GM23248 (cell line): ENCODE data around the gene TTBK2. TPM values are rescaled to one million over a fixed set of nuclear protein-coding genes. Genes with fewer than 3 reads are reported as not detected.
"Not testable (repeated sequence)": the region's sequence is repeated elsewhere in the genome, so short reads cannot be mapped to it uniquely, and the experiment has no call there.

Source experiments
- DNase-seq: peaks from one replicate; pipeline ENCODE4 v3.0.0-alpha.2; 2015
- H2AFZ ChIP-seq: fragments of 200-600 bp; sonication (generic); 2 replicates; pipeline ENCODE4 v1.6.1; 2016; ENCODE audit warnings: antibody characterized with exemption
- H3F3A ChIP-seq: fragments of 200-600 bp; sonication (generic); 2 replicates; pipeline ENCODE4 v1.6.1; 2016; ENCODE audit warnings: mild to moderate bottlenecking, antibody characterized with exemption, mixed run types; ENCODE audit not compliant: insufficient read depth
- H3K27ac ChIP-seq: fragments of 200-600 bp; sonication (generic); 2 replicates; pipeline ENCODE4 v1.5.1; 2016; ENCODE audit warnings: mild to moderate bottlenecking
- H3K27me3 ChIP-seq: fragments of 200-600 bp; sonication (generic); replicated peaks from 2 replicates; pipeline ENCODE4 v1.6.1; 2016; ENCODE audit warnings: mild to moderate bottlenecking; ENCODE audit not compliant: insufficient read depth
- H3K36me3 ChIP-seq: fragments of 200-600 bp; sonication (generic); 2 replicates; pipeline ENCODE4 v1.6.1; 2016; ENCODE audit warnings: low read depth, mild to moderate bottlenecking
- H3K4me1 ChIP-seq: fragments of 200-600 bp; sonication (generic); 2 replicates; pipeline ENCODE4 v1.6.1; 2016; ENCODE audit warnings: mild to moderate bottlenecking; ENCODE audit not compliant: insufficient read depth
- H3K4me2 ChIP-seq: fragments of 200-600 bp; sonication (generic); one replicate; pipeline ENCODE4 v1.6.1; 2016; ENCODE audit warnings: mild to moderate bottlenecking; ENCODE audit not compliant: unreplicated experiment
- H3K4me3 ChIP-seq: fragments of 200-600 bp; sonication (generic); 2 replicates; pipeline ENCODE4 v1.5.1; 2016; ENCODE audit warnings: mild to moderate bottlenecking
- H3K79me2 ChIP-seq: fragments of 200-600 bp; sonication (generic); 2 replicates; pipeline ENCODE4 v1.6.1; 2016; ENCODE audit warnings: mild to moderate bottlenecking; ENCODE audit not compliant: insufficient read depth
- H3K9ac ChIP-seq: fragments of 200-600 bp; sonication (generic); 2 replicates; pipeline ENCODE4 v1.6.1; 2016; ENCODE audit warnings: mild to moderate bottlenecking
- H3K9me2 ChIP-seq: fragments of 200-600 bp; sonication (generic); 2 replicates; pipeline ENCODE4 v1.6.1; 2016; ENCODE audit warnings: mixed run types, mild to moderate bottlenecking, moderate library complexity; ENCODE audit not compliant: insufficient read depth
- H3K9me3 ChIP-seq: fragments of 200-600 bp; sonication (generic); one replicate; pipeline ENCODE4 v1.6.1; 2017; ENCODE audit warnings: low read depth
- H4K20me1 ChIP-seq: fragments of 200-600 bp; sonication (generic); 2 replicates; pipeline ENCODE4 v1.6.0; 2016; ENCODE audit not compliant: insufficient read depth
- EZH2 ChIP-seq: fragments of 200-600 bp; sonication (generic); IDR thresholded peaks from 2 replicates; pipeline ENCODE4 v1.6.1; 2018; ENCODE audit warnings: antibody characterized with exemption, mild to moderate bottlenecking; ENCODE audit not compliant: insufficient read depth, poor library complexity, severe bottlenecking
- EZH2phosphoT487 ChIP-seq: fragments of 200-600 bp; sonication (generic); IDR thresholded peaks from 2 replicates; pipeline ENCODE4 v1.6.1; 2018; ENCODE audit warnings: antibody characterized with exemption, moderate library complexity, mild to moderate bottlenecking, low read depth; ENCODE audit not compliant: insufficient read depth
- WGBS, 2 experiments: methylation state at CpG; one replicate each; pipeline ENCODE4 v1.1.6; 2015 to 2017; ENCODE audit warnings: low lambda C conversion rate in 2 of 2, low coverage in 1 of 2; ENCODE audit errors: missing lambda C conversion rate in 2 of 2; 5-methylcytosine and 5-hydroxymethylcytosine counted together
- in situ Hi-C: fragments of 300-500 bp; cut with MboI; formaldehyde crosslinking; loops from 2 replicates; pipeline ENCODE4 v1.15.0; 2020
- polyA plus RNA-seq: library from polyadenylated mRNA; unstranded; fragments of >200 nt; fragmentation: Nextera tagmentation; extraction: Ambion mirVana; gene quantifications from 2 replicates; pipeline ENCODE4 v1.2.1, GENCODE V29; 2016
- total RNA-seq: library from RNA; depleted of rRNA; stranded (reverse); fragments of >200 nt; shearing (Covaris generic); gene quantifications from 2 replicates; pipeline ENCODE4 v1.2.3, GENCODE V29; 2014

The TTBK2 gene
- total and polyA plus RNA-seq, 2 experiments from 2014 or later: 5.1 to 6.3 TPM

- TF ChIP-seq EZH2 (no peak), EZH2phosphoT487 (no peak)
- H3K4me2 ChIP-seq: no peak overlapping the region
- no peak overlapping the region for H3K9ac ChIP-seq
- no peaks in the 10 kb centered on the region for H3K9me2 ChIP-seq
- H2AFZ ChIP-seq: no peak overlapping the region
- in situ Hi-C loops: no loop called here
- H3K79me2 ChIP-seq: peaks cover 88% of the 10 kb centered on the region
- WGBS, 2 experiments: 84 to 89% methylated on average over 5 of the region's 5 CpGs
- no peaks in the 10 kb centered on the region for H3K36me3 ChIP-seq
- H3K27me3 ChIP-seq: no peaks in the 10 kb centered on the region
- DNase-seq: no peak
- peaks cover 9% of the 10 kb centered on the region for H3F3A ChIP-seq
- no peak overlapping the region for H3K27ac ChIP-seq
- H3K9me3 ChIP-seq: no peaks in the 10 kb centered on the region
- H4K20me1 ChIP-seq: 0 out of 2 replicates have a peak, but pooled peaks cover 5% of the 10 kb centered on the region
- H3K4me1 ChIP-seq: peaks cover 21% of the 10 kb centered on the region
- H3K4me3 ChIP-seq: no peak overlapping the region
These were observed 5.7 kb downstream of the TTBK2 start for GRCh38 chr15:42914728-42915497.

DNA sequence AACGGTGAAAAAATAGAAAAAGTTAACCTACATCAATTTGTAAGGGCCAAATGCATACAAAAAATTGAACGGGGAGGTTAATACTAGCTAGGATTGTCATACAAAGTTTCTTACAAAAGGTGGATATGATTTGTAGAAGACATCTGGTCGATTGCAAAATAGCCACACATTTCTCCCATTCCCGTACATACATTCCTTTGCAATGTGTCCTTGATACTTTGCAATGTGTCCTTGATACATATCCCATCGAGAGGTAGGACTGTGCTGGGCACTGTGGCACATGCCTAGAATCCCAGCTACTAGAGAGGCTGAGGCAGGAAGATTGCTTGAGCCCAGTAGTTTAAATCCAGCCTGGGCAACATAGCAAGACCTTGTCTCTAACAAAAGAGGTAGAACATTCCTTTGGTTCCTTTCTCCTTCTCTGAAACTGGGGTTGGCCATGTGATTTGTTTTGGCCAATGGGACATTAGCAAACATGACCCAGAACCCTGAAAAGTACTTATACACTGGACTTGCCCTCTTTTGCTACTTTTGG, 9.5 kb downstream of the TTBK2 start:
- in situ Hi-C loops: no loop called here
- Histone ChIP-seq H3K27ac (no peak overlapping the region), H3K4me1 (peaks cover 8% of the 10 kb centered on the region), H3K27me3 (no peaks in the 10 kb centered on the region), H4K20me1 (0 out of 2 replicates have a peak, but pooled peaks cover 5% of the 10 kb centered on the region), H3K4me2 (peak overlapping the region; percentile 4), H2AFZ (no peak overlapping the region), H3K4me3 (peak overlapping the region; percentile 23; the same call in 1 of the 2 replicates), H3K9me2 (no peaks in the 10 kb centered on the region), H3K79me2 (peaks cover 76% of the 10 kb centered on the region), H3K9me3 (no peaks in the 10 kb centered on the region), H3K36me3 (no peaks in the 10 kb centered on the region), H3K9ac (no peak overlapping the region), H3F3A (no peaks in the 10 kb centered on the region)
- WGBS, 2 experiments: 35 to 43% methylated on average over 5 of the region's 5 CpGs
- peak; percentile 58 for DNase-seq
- TF ChIP-seq EZH2 (no peak), EZH2phosphoT487 (no peak)

- no peak overlapping the region for H3K9ac ChIP-seq
- H3F3A ChIP-seq: no peaks in the 10 kb centered on the region
- H4K20me1 ChIP-seq: 0 out of 2 replicates have a peak, but pooled peaks cover 5% of the 10 kb centered on the region
- no peak overlapping the region for H3K27ac ChIP-seq
- no peak overlapping the region for H3K4me3 ChIP-seq
- no peaks in the 10 kb centered on the region for H3K9me3 ChIP-seq
- no peaks in the 10 kb centered on the region for H3K9me2 ChIP-seq
- no peak overlapping the region for H3K4me2 ChIP-seq
- in situ Hi-C loops: no loop called here
- no peaks in the 10 kb centered on the region for H3K27me3 ChIP-seq
- no peak for DNase-seq
- no peaks in the 10 kb centered on the region for H3K36me3 ChIP-seq
- WGBS, 2 experiments: 72 to 73% methylated on average over 2 of the region's 2 CpGs
- H2AFZ ChIP-seq: no peak overlapping the region
- TF ChIP-seq EZH2 (no peak), EZH2phosphoT487 (no peak)
- H3K79me2 ChIP-seq: peaks cover 60% of the 10 kb centered on the region
- peaks cover 8% of the 10 kb centered on the region for H3K4me1 ChIP-seq
These were observed 12.0 kb downstream of the TTBK2 start for GRCh38 chr15:42908538-42908937.

GRCh38 chr15:42903388-42904324, 16.9 kb downstream of the TTBK2 start:
- DNase-seq: no peak
- Histone ChIP-seq H3K4me1 (no peaks in the 10 kb centered on the region), H3K4me2 (no peak overlapping the region), H3K9me2 (no peaks in the 10 kb centered on the region), H2AFZ (no peak overlapping the region), H3K79me2 (peaks cover 32% of the 10 kb centered on the region), H3K4me3 (no peak overlapping the region), H3K9ac (no peak overlapping the region), H3F3A (no peaks in the 10 kb centered on the region), H3K36me3 (no peaks in the 10 kb centered on the region), H3K27me3 (no peaks in the 10 kb centered on the region), H3K9me3 (no peaks in the 10 kb centered on the region), H4K20me1 (no peaks in the 10 kb centered on the region), H3K27ac (no peak overlapping the region)
- in situ Hi-C loops: no loop called here
- 75 to 77% methylated on average over 5 of the region's 5 CpGs for WGBS, 2 experiments
- TF ChIP-seq EZH2 (no peak), EZH2phosphoT487 (no peak)

DNA sequence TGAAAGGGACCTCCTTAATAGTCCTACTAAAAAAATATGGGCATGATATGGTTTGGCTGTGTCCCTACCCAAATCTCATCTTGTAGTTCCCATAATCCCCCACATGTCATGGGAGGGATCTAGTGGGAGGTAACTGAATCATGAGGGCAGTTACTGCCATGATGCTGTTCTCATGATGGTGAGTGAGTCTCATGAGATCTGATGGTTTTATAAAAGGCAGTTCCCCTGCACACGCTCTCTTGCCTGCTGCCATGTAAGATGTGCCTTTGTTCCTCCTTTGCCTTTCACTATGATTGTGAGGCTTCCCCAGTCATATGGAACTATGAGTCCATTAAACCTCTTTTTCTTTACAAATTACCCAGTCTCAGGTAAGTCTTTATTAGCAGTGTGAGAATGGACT, 26.7 kb downstream of the TTBK2 start:
- H3K9ac ChIP-seq, H3K4me2 ChIP-seq, H3K36me3 ChIP-seq, H4K20me1 ChIP-seq, H3K9me2 ChIP-seq, in situ Hi-C loops, H3K9me3 ChIP-seq, H2AFZ ChIP-seq, H3F3A ChIP-seq, H3K27ac ChIP-seq, DNase-seq, H3K27me3 ChIP-seq, H3K4me3 ChIP-seq: not testable (repeated sequence)
- 96 to 100% methylated on average over 1 of the region's 1 CpG for WGBS, 2 experiments
- peaks cover 19% of the 10 kb centered on the region for H3K4me1 ChIP-seq
- peaks cover 45% of the 10 kb centered on the region for H3K79me2 ChIP-seq
